ENCODE results near the gene DMBT1. TPM values are rescaled to one million over a fixed set of nuclear protein-coding genes. Genes with fewer than 3 reads are reported as not detected.

Gene DMBT1
- total and polyA plus RNA-seq, 2 donors (not counting 1 experiment from before 2014, with no cell fraction given), result not detected

DNA sequence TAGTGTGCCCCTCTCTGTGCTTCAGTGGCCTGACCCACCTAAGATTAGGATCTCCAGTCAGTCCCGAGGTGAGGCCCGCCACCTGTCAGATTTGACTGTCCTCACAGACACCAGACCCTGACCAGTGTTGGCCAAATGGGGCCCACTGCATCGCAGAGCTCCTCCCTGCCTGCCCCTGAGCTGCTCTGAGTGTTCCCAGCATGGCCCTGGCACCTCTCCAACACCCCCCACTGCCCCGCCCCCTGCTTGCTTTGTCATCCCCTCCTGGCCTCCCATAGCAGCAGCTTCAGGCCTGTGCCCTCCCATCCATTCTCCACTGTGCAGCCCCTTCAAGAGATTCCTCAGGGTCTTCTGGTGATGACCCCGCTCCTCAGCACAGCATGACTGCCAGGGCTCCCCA lies 71.5 kb downstream of the DMBT1 start:
- Histone ChIP-seq H2AFZ (ENCODE audit: insufficient read depth, low read depth, low read length, poor library complexity, severe bottlenecking) (no peak overlapping the region), H3K36me3 (replicated peaks in 1 of 2; ENCODE audit: control extremely low read depth in 1 of 2, control insufficient read depth in 1 of 2, extremely low read depth in 1 of 2, insufficient read depth in 2 of 2, low read length in 1 of 2) (no peaks in the 10 kb centered on the region), H3K27me3 (replicated peaks in 1 of 4; ENCODE audit: control extremely low read depth in 1 of 4, control insufficient read depth in 3 of 4, insufficient read depth in 4 of 4, low read length in 3 of 4) (no peaks in the 10 kb centered on the region), H3K4me1 (ENCODE audit: control insufficient read depth in 2 of 2, insufficient read depth in 2 of 2, low read length in 2 of 2) (no peaks in the 10 kb centered on the region), H3K9ac (ENCODE audit: low read length) (no peak overlapping the region), H3K27ac (ENCODE audit: low read length in 2 of 2) (no peak overlapping the region), H3K4me2 (replicated peaks; ENCODE audit: low read depth, low read length, poor library complexity, severe bottlenecking) (no peak overlapping the region), H3K4me3 (ENCODE audit: control extremely low read depth in 1 of 5, extremely low read depth in 1 of 5, insufficient read depth in 1 of 5, low read depth in 2 of 5, low read length in 4 of 5) (no peak overlapping the region), H3K79me2 (ENCODE audit: control insufficient read depth, insufficient read depth, low read length) (no peaks in the 10 kb centered on the region), H4K20me1 (ENCODE audit: control insufficient read depth, insufficient read depth, low read length, poor library complexity, severe bottlenecking) (no peaks in the 10 kb centered on the region), H3K9me3 (ENCODE audit: control extremely low read depth in 1 of 3, control insufficient read depth in 2 of 3, insufficient read depth in 1 of 3, low read length in 2 of 3) (no peaks in the 10 kb centered on the region)
- Mint-ChIP-seq H3K4me3 (no peak overlapping the region), H3K4me1 (no peaks in the 10 kb centered on the region), H3K27ac (no peak overlapping the region), H3K9me3 (ENCODE audit: insufficient read depth) (no peaks in the 10 kb centered on the region), H3K27me3 (no peaks in the 10 kb centered on the region)
- ATAC-seq (ENCODE audit: low read depth) (no peak), DNase-seq (no peak)
- CTCF ChIA-PET, result no interaction called here
- WGBS (ENCODE audit: insufficient coverage), result 83% methylated on average over 5 of the region's 5 CpGs
- intact Hi-C loops (cut with micrococcal nuclease), result no loop called here
- no peak for TF ChIP-seq EZH2 (IDR thresholded peaks at IDR 0.05; ENCODE audit: borderline replicate concordance, insufficient read depth, low read depth, low read length, poor library complexity, severe bottlenecking)
- TF ChIP-seq, protein P1, sequence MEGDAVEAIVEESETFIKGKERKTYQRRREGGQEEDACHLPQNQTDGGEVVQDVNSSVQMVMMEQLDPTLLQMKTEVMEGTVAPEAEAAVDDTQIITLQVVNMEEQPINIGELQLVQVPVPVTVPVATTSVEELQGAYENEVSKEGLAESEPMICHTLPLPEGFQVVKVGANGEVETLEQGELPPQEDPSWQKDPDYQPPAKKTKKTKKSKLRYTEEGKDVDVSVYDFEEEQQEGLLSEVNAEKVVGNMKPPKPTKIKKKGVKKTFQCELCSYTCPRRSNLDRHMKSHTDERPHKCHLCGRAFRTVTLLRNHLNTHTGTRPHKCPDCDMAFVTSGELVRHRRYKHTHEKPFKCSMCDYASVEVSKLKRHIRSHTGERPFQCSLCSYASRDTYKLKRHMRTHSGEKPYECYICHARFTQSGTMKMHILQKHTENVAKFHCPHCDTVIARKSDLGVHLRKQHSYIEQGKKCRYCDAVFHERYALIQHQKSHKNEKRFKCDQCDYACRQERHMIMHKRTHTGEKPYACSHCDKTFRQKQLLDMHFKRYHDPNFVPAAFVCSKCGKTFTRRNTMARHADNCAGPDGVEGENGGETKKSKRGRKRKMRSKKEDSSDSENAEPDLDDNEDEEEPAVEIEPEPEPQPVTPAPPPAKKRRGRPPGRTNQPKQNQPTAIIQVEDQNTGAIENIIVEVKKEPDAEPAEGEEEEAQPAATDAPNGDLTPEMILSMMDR (IDR thresholded peaks at IDR 0.05), result no peak
- POLR2A ChIA-PET, result no interaction called here

DNA sequence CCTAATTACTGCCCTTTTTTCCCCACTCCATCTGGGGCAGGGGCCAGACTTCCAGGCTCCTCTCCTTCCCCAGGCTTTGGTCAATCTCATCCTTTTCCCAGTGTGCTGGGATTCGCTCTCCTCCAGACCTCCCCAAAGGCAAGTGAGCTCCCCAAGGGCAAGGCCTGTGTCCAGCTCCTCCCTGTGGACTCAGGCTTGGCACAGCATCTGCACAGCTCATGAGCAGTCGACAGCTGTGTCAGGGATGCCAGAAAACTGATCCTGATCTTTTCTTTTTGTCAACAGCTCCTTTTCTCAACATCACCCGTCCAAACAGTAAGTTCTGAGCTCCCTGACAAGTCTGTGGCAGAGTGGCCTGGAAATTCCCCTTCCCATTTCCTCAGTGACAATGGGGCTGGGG lies 72.0 kb downstream of the DMBT1 start:
- DNase-seq (no peak), ATAC-seq (ENCODE audit: low read depth) (no peak)
- no peak overlapping the region for H3K4me3 Mint-ChIP-seq
- ChIA-PET CTCF (no interaction called here), POLR2A (no interaction called here)
- Histone ChIP-seq H3K4me1 (ENCODE audit: control insufficient read depth in 2 of 2, insufficient read depth in 2 of 2, low read length in 2 of 2) (no peaks in the 10 kb centered on the region), H3K4me2 (replicated peaks; ENCODE audit: low read depth, low read length, poor library complexity, severe bottlenecking) (no peak overlapping the region), H3K4me3 (ENCODE audit: control extremely low read depth in 1 of 5, extremely low read depth in 1 of 5, insufficient read depth in 1 of 5, low read depth in 2 of 5, low read length in 4 of 5) (no peak overlapping the region), H3K27ac (ENCODE audit: low read length in 2 of 2) (no peak overlapping the region), H2AFZ (ENCODE audit: insufficient read depth, low read depth, low read length, poor library complexity, severe bottlenecking) (no peak overlapping the region), H3K27me3 (replicated peaks in 1 of 4; ENCODE audit: control extremely low read depth in 1 of 4, control insufficient read depth in 3 of 4, insufficient read depth in 4 of 4, low read length in 3 of 4) (no peaks in the 10 kb centered on the region), H4K20me1 (ENCODE audit: control insufficient read depth, insufficient read depth, low read length, poor library complexity, severe bottlenecking) (no peaks in the 10 kb centered on the region), H3K9ac (ENCODE audit: low read length) (no peak overlapping the region), H3K79me2 (ENCODE audit: control insufficient read depth, insufficient read depth, low read length) (no peaks in the 10 kb centered on the region), H3K9me3 (ENCODE audit: control extremely low read depth in 1 of 3, control insufficient read depth in 2 of 3, insufficient read depth in 1 of 3, low read length in 2 of 3) (no peaks in the 10 kb centered on the region), H3K36me3 (replicated peaks in 1 of 2; ENCODE audit: control extremely low read depth in 1 of 2, control insufficient read depth in 1 of 2, extremely low read depth in 1 of 2, insufficient read depth in 2 of 2, low read length in 1 of 2) (no peaks in the 10 kb centered on the region)
- H3K27ac Mint-ChIP-seq, result no peak overlapping the region
- intact Hi-C loops (cut with micrococcal nuclease), result no loop called here
- 88% methylated on average over 2 of the region's 3 CpGs for WGBS (ENCODE audit: insufficient coverage)
- TF ChIP-seq, protein P1 (IDR thresholded peaks at IDR 0.05), result no peak
- TF ChIP-seq EZH2 (IDR thresholded peaks at IDR 0.05; ENCODE audit: borderline replicate concordance, insufficient read depth, low read depth, low read length, poor library complexity, severe bottlenecking), result no peak
- no peaks in the 10 kb centered on the region for H3K27me3 Mint-ChIP-seq
- H3K9me3 Mint-ChIP-seq (ENCODE audit: insufficient read depth), result no peaks in the 10 kb centered on the region
- no peaks in the 10 kb centered on the region for H3K4me1 Mint-ChIP-seq

Data from B cell (primary cell).